CD8-positive, alpha-beta memory T cell (primary cell): Measurements from ENCODE around the gene CPAMD8. TPM values are rescaled to one million over a fixed set of nuclear protein-coding genes. Genes with fewer than 3 reads are reported as not detected.

Experiments used
- CTCF ChIA-PET: fragments of 350-600 bp; sonication (Branson Sonifier 250); formaldehyde crosslinking; loops from one replicate; lab custom pipeline; 2021; ENCODE audit warnings: antibody characterized with exemption; lab: Charles Lee
- POLR2A ChIA-PET: fragments of 350-600 bp; sonication (Branson Sonifier 250); formaldehyde crosslinking; loops from one replicate; lab custom pipeline; 2021; ENCODE audit warnings: antibody characterized with exemption; lab: Charles Lee
- DNase-seq, 5 donors: peaks; one replicate each; pipeline versions ENCODE4 v3.0.0 to v3.0.0-alpha.2; 2020 to 2022; ENCODE audit warnings: mixed read lengths in 1 of 5
- H3K27ac ChIP-seq: one replicate; pipeline ENCODE4 v1.7.0; 2013; ENCODE audit warnings: low read depth, mild to moderate bottlenecking, low read length, moderate library complexity
- H3K27me3 ChIP-seq: 2 replicates; pipeline ENCODE4 v1.7.0; 2013; ENCODE audit warnings: low read length, mild to moderate bottlenecking; ENCODE audit not compliant: insufficient read depth, poor library complexity, severe bottlenecking
- H3K36me3 ChIP-seq: 2 replicates; pipeline ENCODE4 v1.7.0; 2013; ENCODE audit warnings: mild to moderate bottlenecking, low read length, moderate library complexity; ENCODE audit not compliant: insufficient read depth
- H3K4me1 ChIP-seq: 2 replicates; pipeline ENCODE4 v1.7.0; 2013; ENCODE audit warnings: mild to moderate bottlenecking, low read length, moderate library complexity; ENCODE audit not compliant: insufficient read depth
- H3K4me3 ChIP-seq: 2 replicates; pipeline ENCODE4 v1.7.0; 2013; ENCODE audit warnings: mild to moderate bottlenecking, low read length
- H3K9me3 ChIP-seq: 2 replicates; pipeline ENCODE4 v1.7.0; 2013; ENCODE audit warnings: mild to moderate bottlenecking, low read length
- H3K27ac Mint-ChIP-seq, 8 donors: one replicate each; pipeline ENCODE4 v1.8.0; 2020 to 2021; ENCODE audit warnings: mixed read lengths in 8 of 8, mild to moderate bottlenecking in 6 of 8, inconsistent platforms in 3 of 8, moderate library complexity in 3 of 8
- H3K27me3 Mint-ChIP-seq, 2 donors: one replicate each; pipeline ENCODE4 v1.8.0; 2020 to 2021; ENCODE audit warnings: mixed read lengths in 2 of 2, mild to moderate bottlenecking in 1 of 2, moderate library complexity in 1 of 2
- H3K36me3 Mint-ChIP-seq, 3 donors: one replicate each; pipeline ENCODE4 v1.8.0; 2020 to 2021; ENCODE audit warnings: mixed read lengths in 3 of 3, inconsistent platforms in 1 of 3, mild to moderate bottlenecking in 1 of 3
- H3K4me1 Mint-ChIP-seq, 3 donors: one replicate each; pipeline ENCODE4 v1.8.0; 2020 to 2021; ENCODE audit warnings: mixed read lengths in 3 of 3, inconsistent platforms in 1 of 3, mild to moderate bottlenecking in 1 of 3
- H3K4me3 Mint-ChIP-seq, 7 donors: one replicate each; pipeline ENCODE4 v1.8.0; 2020 to 2021; ENCODE audit warnings: mixed read lengths in 7 of 7, mild to moderate bottlenecking in 6 of 7, moderate library complexity in 4 of 7, inconsistent platforms in 2 of 7
- H3K9me3 Mint-ChIP-seq, 5 donors: one replicate each; pipeline ENCODE4 v1.8.0; 2020 to 2022; ENCODE audit warnings: mixed read lengths in 5 of 5, mild to moderate bottlenecking in 3 of 5, moderate library complexity in 2 of 5, inconsistent platforms in 1 of 5
- polyA plus RNA-seq: library from polyadenylated mRNA; unstranded; fragments of 300-500 nt; fragmentation: Illumina TruSeq; gene quantifications from one replicate; pipeline ENCODE4 v1.2.3, GENCODE V29; 2021
- total RNA-seq, 2 experiments: library from RNA; stranded (reverse); gene quantifications; one replicate each; pipeline ENCODE4 v1.2.3, GENCODE V29; 2021

The CPAMD8 gene
- total and polyA plus RNA-seq, 3 experiments from 2014 or later, result 0.07 to 0.74 (median 0.18) TPM

GRCh38 chr19:16903347-16903746 lies 123.3 kb downstream of the CPAMD8 start:
- H3K27ac Mint-ChIP-seq, result no peak overlapping the region
- Histone ChIP-seq H3K4me3 (no peak overlapping the region), H3K27me3 (no peaks in the 10 kb centered on the region), H3K36me3 (no peaks in the 10 kb centered on the region), H3K4me1 (peaks cover 7% of the 10 kb centered on the region), H3K9me3 (no peaks in the 10 kb centered on the region), H3K27ac (no peak overlapping the region)
- H3K4me3 Mint-ChIP-seq, result no peak overlapping the region
- H3K36me3 Mint-ChIP-seq, result no peaks in the 10 kb centered on the region
- no peak for DNase-seq
- peaks cover 9 to 14% (median 13%) of the 10 kb centered on the region in 3 donors for H3K4me1 Mint-ChIP-seq
- H3K27me3 Mint-ChIP-seq, result peaks cover 4 to 5% of the 10 kb centered on the region in 2 donors
- peaks cover 0 to 2% (median 0%) of the 10 kb centered on the region in 5 donors for H3K9me3 Mint-ChIP-seq
- ChIA-PET CTCF (no interaction called here), POLR2A (no interaction called here)

GRCh38 chr19:16902545-16902944 lies 124.1 kb downstream of the CPAMD8 start:
- no peak for DNase-seq
- Mint-ChIP-seq H3K4me3 (no peak overlapping the region), H3K27ac (no peak overlapping the region), H3K9me3 (peaks cover 0 to 4% (median 0%) of the 10 kb centered on the region in 5 donors), H3K27me3 (peaks cover 7 to 8% of the 10 kb centered on the region in 2 donors), H3K4me1 (peaks cover 12 to 17% (median 15%) of the 10 kb centered on the region in 3 donors), H3K36me3 (no peaks in the 10 kb centered on the region)
- no peak overlapping the region for H3K4me3 ChIP-seq
- no peaks in the 10 kb centered on the region for H3K36me3 ChIP-seq
- CTCF ChIA-PET, result no interaction called here
- peaks cover 7% of the 10 kb centered on the region for H3K4me1 ChIP-seq
- no peak overlapping the region for H3K27ac ChIP-seq
- POLR2A ChIA-PET, result no interaction called here
- H3K27me3 ChIP-seq, result no peaks in the 10 kb centered on the region
- H3K9me3 ChIP-seq, result no peaks in the 10 kb centered on the region

GRCh38 chr19:16901491-16902175 lies 125.0 kb downstream of the CPAMD8 start:
- Mint-ChIP-seq H3K27ac (peak overlapping the region in 3 of 8 donors; percentile 60 to 77 (median 69)), H3K4me3 (no peak overlapping the region), H3K9me3 (peaks cover 0 to 4% (median 0%) of the 10 kb centered on the region in 5 donors), H3K27me3 (peaks cover 7 to 8% of the 10 kb centered on the region in 2 donors), H3K4me1 (peaks cover 12 to 18% (median 16%) of the 10 kb centered on the region in 3 donors), H3K36me3 (no peaks in the 10 kb centered on the region)
- no peak for DNase-seq
- CTCF ChIA-PET, result no interaction called here
- Histone ChIP-seq H3K9me3 (no peaks in the 10 kb centered on the region), H3K4me3 (no peak overlapping the region), H3K36me3 (no peaks in the 10 kb centered on the region), H3K27me3 (no peaks in the 10 kb centered on the region), H3K27ac (no peak overlapping the region), H3K4me1 (peaks cover 7% of the 10 kb centered on the region)
- POLR2A ChIA-PET, result no interaction called here

- CTCF ChIA-PET, result no interaction called here
- Histone ChIP-seq H3K36me3 (no peaks in the 10 kb centered on the region), H3K4me1 (peaks cover 7% of the 10 kb centered on the region), H3K4me3 (no peak overlapping the region), H3K27ac (no peak overlapping the region), H3K9me3 (no peaks in the 10 kb centered on the region), H3K27me3 (peaks cover 3% of the 10 kb centered on the region)
- H3K9me3 Mint-ChIP-seq, result peaks cover 0 to 4% (median 0%) of the 10 kb centered on the region in 5 donors
- DNase-seq, result no peak
- peak overlapping the region in 4 of 7 donors; percentile 39 to 58 (median 48) for H3K4me3 Mint-ChIP-seq
- peaks cover 9 to 15% of the 10 kb centered on the region in 2 donors for H3K27me3 Mint-ChIP-seq
- no peaks in the 10 kb centered on the region for H3K36me3 Mint-ChIP-seq
- H3K27ac Mint-ChIP-seq, result peak overlapping the region in 3 of 8 donors; percentile 39 to 79 (median 58)
- H3K4me1 Mint-ChIP-seq, result peaks cover 17 to 27% (median 19%) of the 10 kb centered on the region in 3 donors
- POLR2A ChIA-PET, result no interaction called here
Observed at GRCh38 chr19:16899566-16900075, 127.0 kb downstream of the CPAMD8 start.

GRCh38 chr19:16898361-16899015 lies 128.1 kb downstream of the CPAMD8 start:
- H3K27me3 Mint-ChIP-seq, result peaks cover 9 to 22% of the 10 kb centered on the region in 2 donors
- peaks cover 0 to 4% (median 0%) of the 10 kb centered on the region in 5 donors for H3K9me3 Mint-ChIP-seq
- CTCF ChIA-PET, result no interaction called here
- no peaks in the 10 kb centered on the region for H3K36me3 ChIP-seq
- no peak for DNase-seq
- H3K27me3 ChIP-seq, result peaks cover 3% of the 10 kb centered on the region
- H3K36me3 Mint-ChIP-seq, result no peaks in the 10 kb centered on the region
- no peaks in the 10 kb centered on the region for H3K9me3 ChIP-seq
- H3K4me3 Mint-ChIP-seq, result peak overlapping the region; percentile 52 to 83 (median 72)
- H3K27ac ChIP-seq, result no peak overlapping the region
- H3K27ac Mint-ChIP-seq, result peak overlapping the region in 5 of 8 donors; percentile 34 to 82 (median 38)
- H3K4me3 ChIP-seq, result no peak overlapping the region
- POLR2A ChIA-PET, result no interaction called here
- peaks cover 17 to 27% (median 19%) of the 10 kb centered on the region in 3 donors for H3K4me1 Mint-ChIP-seq
- peaks cover 12% of the 10 kb centered on the region for H3K4me1 ChIP-seq

GRCh38 chr19:16897856-16898161 lies 128.8 kb downstream of the CPAMD8 start:
- ChIA-PET POLR2A (no interaction called here), CTCF (no interaction called here)
- H3K36me3 ChIP-seq, result no peaks in the 10 kb centered on the region
- H3K9me3 Mint-ChIP-seq, result peaks cover 0 to 4% (median 0%) of the 10 kb centered on the region in 5 donors
- peak overlapping the region in 1 of 8 donors; percentile 82 for H3K27ac Mint-ChIP-seq
- no peaks in the 10 kb centered on the region for H3K9me3 ChIP-seq
- peaks cover 3% of the 10 kb centered on the region for H3K27me3 ChIP-seq
- peak in 2 of 5 donors; percentile 14 to 19 for DNase-seq
- H3K4me3 ChIP-seq, result no peak overlapping the region
- peaks cover 9 to 27% of the 10 kb centered on the region in 2 donors for H3K27me3 Mint-ChIP-seq
- H3K36me3 Mint-ChIP-seq, result no peaks in the 10 kb centered on the region
- H3K4me3 Mint-ChIP-seq, result peak overlapping the region; percentile 51 to 83 (median 72)
- peak overlapping the region; percentile 38 for H3K27ac ChIP-seq
- H3K4me1 Mint-ChIP-seq, result peaks cover 17 to 27% (median 19%) of the 10 kb centered on the region in 3 donors
- peaks cover 12% of the 10 kb centered on the region for H3K4me1 ChIP-seq

- H3K36me3 ChIP-seq, result no peaks in the 10 kb centered on the region
- ChIA-PET POLR2A (no interaction called here), CTCF (no interaction called here)
- H3K27ac ChIP-seq, result peak overlapping the region; percentile 38
- Mint-ChIP-seq H3K9me3 (peaks cover 0 to 4% (median 0%) of the 10 kb centered on the region in 5 donors), H3K4me1 (peaks cover 17 to 27% (median 19%) of the 10 kb centered on the region in 3 donors), H3K27me3 (peaks cover 9 to 33% of the 10 kb centered on the region in 2 donors), H3K36me3 (no peaks in the 10 kb centered on the region), H3K4me3 (peak overlapping the region; percentile 51 to 84 (median 72)), H3K27ac (peak overlapping the region in 1 of 8 donors; percentile 82)
- H3K4me1 ChIP-seq, result peaks cover 12% of the 10 kb centered on the region
- peak; percentile 28 to 61 (median 47) for DNase-seq
- H3K9me3 ChIP-seq, result no peaks in the 10 kb centered on the region
- peak overlapping the region; percentile 39 for H3K4me3 ChIP-seq
- H3K27me3 ChIP-seq, result peaks cover 3% of the 10 kb centered on the region
Observed at GRCh38 chr19:16897029-16897855, 129.4 kb downstream of the CPAMD8 start.
